ELR (cell line): ENCODE measurements around the gene FAS.
"Not testable (repeated sequence)": the region's sequence is repeated elsewhere in the genome, so short reads cannot be mapped to it uniquely, and the experiment has no call there.

Experiments
- DNase-seq: peaks from one replicate; pipeline ENCODE4 v3.0.0-alpha.2; 2015; ENCODE audit warnings: low read depth

FAS gene

DNA sequence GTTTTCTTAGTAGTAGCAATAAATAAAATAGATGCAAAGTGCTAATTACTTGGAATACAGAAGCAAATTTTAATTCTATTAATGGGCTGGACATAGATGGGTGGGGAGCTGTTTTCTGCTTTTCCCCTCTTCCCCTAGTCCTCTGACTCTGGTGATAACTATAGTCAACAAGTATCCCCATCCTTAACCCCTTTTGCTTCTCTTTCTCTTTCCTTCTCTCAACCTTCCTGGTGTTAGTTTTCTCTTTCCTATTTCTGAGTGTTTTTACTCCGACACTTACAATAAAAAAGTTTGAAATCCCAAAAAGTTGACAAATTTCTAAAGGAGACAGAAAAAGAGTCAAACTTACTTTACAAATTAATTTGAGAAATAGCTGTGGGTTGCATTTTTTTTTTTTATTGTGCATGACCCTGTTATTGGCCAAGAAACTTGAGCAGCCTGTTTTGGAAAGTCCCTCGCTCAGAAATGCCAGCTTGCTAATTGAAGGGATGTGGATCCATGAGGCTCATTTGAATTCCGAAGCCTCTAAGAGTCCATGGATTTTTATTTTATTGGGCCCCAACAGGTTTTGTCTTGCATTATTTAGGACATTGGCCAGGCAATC, 2.4 kb downstream of the FAS start:
- no peak for DNase-seq

DNA sequence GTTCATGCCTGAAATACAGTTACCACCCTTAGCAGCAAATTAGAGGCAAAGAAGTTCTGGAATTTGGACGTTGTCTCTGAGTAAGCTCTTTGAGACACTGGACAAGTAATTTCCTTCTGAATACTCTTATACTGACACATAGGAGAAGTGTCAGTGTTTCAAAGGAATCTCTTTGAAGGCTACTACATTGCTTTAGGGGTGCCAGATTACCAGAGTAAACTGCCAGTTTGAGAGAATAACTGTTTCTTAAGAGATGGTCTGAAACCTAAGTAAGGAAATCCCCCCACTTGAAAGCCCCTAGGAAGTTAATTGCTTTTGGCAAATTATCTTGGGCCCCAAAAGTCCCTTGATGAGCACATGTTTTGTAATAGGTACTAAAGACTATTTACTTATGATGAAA, 3.4 kb downstream of the FAS start:
- DNase-seq, result peak; percentile 35

DNA sequence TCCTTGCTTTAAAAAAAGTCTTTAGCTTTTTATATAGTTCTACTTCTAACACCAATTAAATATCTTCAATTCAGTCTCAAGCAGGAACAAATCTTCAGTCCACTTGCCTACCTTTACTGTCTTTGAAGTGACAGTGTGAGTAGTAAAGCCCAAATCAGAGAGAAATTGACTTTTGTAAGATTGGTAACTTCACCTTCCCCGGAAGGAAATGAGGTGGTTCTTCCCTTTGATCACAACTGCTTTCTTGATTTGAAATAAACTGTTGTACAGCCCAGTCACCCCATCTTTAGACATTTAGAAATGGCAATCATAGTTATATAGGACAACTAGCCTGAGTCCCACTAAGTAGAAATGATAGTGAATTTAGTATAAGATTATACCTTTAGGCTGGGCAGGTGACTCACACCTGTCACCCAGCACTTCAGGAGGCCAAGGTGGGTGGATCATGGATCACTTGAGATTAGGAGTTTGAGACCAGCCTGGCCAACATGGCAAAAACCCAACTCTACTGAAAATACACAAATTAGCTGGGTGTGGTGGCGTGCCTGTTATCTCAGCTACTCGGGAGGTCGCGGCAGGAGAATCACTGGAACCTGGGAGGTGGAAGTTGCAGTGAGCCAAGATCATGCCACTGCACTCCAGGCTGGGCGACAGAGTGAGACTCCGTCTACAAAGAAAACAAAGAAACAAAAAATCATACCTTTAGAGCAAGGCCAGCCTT, 4.7 kb downstream of the FAS start:
- DNase-seq, result no peak

DNA sequence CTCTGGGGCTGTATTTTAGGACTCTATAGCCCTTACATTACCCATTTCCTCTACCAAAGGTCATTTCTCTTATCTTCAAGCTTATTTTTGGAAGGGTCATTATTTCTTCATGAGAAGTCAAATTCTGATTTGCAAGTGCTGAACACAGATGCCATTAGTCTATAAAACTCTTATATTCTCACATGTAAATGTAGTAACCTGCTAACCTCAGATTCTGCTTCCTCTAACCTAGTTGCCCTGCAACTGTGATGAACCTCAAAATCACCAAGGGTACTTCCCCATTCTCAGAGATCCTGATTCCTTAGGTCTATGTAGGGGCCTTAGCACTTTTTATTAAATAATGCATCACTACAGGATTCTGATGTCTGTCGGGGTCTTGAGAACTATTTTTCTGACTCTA, 6.3 kb downstream of the FAS start:
- DNase-seq, result no peak

DNA sequence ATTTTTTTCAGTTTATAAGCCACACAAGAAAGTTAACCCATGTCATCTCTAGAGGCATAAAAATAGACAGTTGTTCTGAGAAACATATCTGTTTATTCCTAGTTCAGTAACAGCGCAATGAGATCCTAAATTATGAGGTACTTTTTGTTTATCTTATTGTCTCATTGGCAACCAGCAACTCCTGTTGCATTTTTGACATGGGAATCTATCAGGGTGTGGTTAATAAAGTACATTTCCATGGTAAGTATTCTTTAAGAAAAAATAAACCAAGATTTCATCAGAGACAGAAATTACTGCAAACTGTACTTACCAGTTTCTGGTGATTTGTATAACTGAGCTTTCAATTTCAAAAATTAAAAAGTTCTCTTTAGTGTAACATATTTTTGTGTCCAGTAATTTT, 9.0 kb downstream of the FAS start:
- DNase-seq, result no peak

DNA sequence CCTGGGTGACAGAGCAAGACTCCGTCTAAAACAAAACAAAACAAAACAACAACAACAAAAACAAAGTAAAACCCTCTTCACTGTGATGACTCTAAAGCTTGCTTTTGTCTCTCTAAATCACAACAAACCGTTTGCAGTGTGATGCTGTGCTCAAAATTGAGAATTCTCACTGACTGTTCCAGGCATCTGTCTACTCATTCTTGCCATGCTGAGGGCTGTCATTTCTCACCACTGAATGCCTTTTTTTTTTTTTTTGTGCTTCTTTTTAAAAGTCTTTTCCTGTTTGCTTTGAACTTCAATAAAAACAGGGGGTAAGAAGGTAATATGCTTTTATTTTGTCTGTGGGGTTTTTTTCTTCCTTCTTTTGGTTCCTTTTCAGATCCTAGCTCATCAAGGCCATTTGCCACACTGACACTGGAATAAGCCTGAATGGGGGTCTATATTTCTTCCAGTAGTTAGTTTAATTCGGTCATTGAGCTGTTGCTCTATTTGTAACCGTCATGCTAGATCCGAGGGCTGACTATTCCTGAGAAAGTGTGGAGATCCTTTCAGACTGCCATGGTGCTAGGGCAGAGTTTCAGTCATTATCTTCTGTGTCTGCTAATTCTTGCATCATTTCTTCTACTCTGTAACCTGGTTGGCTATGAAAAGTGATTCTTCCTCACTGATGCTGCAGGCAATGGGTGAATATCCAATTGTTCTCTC, 10.6 kb downstream of the FAS start:
- DNase-seq, result no peak

DNA sequence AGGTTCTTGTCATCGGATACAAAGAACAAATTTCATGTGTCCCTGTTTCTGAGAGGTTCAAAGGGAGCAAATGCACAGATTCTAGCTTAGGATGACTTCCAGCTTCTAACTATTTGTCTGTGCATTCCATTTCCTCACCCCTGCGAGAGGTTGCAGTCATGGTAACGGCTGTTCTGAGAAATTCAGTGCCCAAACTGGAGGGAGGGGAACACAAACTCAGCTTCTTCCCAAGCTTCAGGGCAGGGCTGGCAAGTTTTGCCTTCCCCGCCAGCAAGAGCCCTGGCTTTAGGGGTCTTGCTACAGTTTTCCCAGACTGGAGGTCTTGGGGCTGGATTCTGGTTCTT, 11.1 kb downstream of the FAS start:
- DNase-seq, result no peak

DNA sequence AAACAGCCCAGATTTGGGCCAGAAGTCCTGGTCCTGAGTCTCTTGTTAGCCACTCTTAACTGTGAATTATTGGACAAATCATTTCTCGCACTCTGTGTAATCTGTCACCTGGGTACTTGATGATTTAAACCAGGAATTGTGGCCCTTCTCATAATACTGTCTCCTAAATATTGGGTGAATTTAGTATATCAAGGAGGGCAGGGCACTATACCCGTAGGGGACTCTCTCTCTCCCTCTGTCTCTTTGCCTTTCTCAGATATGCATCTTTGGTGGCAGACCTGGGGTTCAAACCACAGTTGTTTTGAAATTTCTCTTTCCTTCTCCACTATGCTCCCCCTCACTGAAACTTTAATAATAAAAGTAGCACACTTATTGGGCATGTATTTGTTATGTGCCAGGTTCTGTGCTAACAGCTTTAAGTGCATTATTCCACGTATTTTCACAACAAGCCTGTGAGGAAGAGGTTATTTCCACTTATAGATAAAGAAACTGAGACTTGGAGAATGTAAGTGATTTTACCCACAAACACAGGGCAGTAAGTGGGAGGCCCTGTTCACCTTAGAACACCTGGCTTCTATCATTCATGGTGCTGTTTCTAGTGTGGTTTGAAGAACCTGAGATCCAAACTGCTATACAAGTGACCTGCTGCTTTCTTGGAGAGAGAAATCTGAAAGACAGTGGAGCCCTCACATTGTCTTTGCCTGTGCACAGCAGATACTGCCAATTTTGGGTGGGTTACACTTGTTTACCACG, 11.8 kb downstream of the FAS start:
- DNase-seq, result no peak

DNA sequence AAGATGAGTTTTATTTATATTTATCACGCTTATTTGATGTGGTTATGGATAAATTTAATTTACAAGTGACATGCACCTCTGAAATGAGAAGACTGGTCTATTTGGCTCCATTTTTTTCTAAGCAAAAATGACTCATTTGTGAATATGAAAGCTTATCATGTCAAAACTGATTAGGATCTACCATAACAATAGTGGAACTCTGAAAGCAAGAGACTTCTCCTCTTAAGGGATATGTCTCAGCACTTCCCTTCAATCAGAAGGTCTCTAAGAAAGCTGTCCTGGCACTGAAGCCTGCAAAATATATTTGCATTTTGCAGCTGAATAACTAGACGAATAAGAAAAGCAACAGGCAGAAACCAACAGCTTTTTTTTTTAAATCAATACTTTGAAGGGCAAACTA, 12.7 kb downstream of the FAS start:
- DNase-seq, result peak; percentile 14

DNA sequence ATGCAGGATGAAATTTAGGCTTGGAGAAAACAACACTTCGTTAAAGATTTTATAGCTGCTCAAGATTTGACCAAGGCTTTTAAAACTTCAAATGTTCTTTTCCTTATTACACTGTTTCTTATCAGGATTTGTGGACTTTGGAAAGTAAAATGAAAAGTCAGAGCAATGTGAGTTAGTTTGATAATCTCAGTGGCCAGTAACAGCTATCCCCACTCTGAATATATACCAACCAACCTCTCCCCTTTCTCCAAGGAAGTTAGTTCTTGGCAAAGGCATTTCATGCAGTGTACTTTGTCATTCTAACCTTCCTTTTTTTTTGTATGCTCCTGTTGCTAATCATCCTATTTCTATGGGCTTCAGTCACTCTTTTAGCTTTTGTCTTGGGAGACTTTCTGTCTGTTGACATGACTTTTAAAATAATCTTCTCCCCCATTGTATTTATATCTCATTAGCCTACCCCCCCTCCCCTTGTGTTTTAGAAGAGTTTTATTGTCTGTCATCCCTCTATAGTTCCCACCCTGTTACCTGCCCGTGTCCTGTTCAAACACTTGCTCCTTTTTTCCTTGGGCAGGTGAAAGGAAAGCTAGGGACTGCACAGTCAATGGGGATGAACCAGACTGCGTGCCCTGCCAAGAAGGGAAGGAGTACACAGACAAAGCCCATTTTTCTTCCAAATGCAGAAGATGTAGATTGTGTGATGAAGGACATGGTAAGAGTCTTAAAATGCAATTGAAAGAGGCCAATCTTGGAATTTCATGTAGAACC, 16.7 kb downstream of the FAS start:
- DNase-seq, result no peak

DNA sequence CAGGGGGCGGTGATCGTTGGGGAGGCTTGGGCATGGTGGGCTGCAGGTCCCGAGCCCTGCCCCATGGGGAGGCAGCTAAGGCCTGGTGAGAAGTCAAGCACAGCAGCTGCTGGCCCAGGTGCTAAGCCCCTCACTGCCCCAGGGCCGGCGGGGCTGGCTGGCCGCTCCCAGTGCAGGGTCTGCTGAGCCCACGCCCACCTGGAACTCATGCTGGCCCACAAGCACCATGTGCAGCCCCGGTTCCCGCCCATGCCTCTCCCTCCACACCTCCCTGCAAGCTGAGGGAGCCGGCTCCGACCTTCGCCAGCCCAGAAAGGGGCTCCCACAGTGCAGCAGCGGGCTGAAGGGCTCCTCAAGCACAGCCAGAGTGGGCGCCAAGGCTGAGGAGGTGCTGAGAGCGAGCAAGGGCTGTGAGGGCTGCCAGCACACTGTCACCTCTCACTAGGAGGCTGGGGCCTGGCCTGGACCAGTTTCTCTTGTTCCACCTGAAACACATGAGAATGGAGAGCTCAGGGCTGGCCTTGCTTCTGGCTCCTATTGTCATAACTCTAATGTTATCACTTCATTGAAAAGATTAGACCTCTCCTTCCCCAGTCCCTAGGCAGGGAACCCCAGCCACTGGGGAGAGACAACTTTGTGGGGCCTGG, 28.2 kb downstream of the FAS start:
- not testable (repeated sequence) for DNase-seq

DNA sequence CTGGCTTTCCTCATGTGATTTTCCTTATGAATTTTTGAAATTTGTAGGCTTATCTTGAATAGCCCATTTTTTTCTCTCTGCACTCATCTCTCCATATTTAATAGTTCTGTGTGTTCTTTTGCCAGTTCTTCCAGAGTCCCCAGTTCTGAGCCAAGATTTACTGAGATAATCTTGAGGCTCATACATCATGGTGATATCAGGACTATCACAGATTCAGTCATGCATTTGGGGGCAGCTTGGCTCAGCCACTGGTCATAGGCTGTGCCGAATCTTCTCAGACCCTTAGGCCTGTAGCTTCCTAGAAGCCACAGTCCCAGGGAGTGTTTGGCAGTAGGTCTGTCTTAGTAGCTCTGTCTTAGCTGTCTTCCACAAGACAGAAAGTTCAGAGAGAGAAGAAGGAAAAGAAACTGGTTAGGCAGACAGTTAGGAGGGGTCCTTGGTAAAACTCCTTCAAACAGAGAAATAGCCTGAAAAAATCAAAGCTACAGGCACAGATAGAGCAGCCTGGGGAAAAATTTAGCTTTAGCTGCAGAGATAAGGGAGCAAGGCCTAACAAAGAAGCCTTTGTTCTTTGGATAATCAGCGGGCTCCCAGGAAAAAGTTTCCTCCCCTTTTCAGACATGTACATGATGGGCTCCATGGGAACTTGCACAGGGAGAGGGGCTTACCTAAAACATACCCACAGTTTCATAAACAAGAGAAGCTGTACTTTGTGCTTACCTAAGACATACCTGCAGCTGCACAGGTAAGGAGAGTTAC, 29.1 kb downstream of the FAS start:
- DNase-seq, result no peak

DNA sequence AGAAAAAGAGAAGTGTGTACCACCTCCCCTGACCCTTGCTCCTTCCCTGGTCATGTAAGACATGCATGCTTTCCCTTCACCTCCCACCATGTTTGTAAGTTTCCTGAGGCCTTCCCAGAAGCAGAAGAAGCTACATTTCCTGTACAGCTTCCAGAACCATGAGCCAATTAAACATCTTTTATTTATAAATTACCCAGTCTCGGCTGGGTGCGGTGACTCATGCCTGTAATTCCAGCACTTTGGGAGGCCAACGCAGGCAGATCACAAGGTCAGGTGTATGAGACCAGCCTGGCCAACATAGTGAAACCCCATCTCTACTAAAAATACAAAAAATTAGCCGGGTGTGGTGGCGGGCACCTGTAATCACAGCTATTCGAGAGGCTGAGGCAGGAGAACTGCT, 30.9 kb downstream of the FAS start:
- not testable (repeated sequence) for DNase-seq

DNA sequence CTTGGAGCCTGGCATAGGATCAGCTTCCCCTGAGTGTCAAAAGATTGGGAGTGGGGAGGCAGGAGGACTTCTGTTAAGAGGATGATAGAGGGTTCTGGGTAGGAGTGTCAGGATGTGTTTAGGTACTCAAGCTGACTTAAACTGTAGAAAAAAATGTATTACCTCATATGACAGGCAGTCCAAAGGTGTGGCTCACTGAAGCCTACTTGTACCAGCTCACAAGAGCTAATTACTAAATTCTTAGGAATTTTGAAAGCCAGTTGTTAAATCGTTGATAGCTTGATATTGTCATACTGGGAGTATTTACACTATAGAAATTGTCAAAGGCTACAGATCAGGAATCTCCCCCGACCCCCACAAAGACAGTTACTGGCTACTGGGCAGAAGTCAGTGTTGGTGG, 32.1 kb downstream of the FAS start:
- no peak for DNase-seq

DNA sequence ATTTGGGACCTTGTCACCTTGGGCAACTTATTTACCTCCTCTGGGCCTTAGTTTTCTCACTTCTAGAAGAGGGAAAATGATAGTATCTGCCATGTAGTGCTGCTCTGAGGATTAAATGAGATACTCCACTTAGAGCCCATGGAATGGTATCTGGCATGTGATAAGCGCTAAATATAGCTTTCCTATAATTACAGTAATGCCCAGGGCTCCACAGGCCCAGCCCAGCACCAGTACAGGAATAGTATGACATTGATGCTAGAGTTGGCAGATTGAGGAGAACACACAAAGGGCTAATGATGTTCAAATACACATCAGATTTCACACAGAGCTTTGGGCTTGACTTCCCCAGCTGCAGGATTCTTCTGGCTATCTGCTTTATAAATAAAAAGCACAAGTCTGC, 34.9 kb downstream of the FAS start:
- DNase-seq, result no peak

DNA sequence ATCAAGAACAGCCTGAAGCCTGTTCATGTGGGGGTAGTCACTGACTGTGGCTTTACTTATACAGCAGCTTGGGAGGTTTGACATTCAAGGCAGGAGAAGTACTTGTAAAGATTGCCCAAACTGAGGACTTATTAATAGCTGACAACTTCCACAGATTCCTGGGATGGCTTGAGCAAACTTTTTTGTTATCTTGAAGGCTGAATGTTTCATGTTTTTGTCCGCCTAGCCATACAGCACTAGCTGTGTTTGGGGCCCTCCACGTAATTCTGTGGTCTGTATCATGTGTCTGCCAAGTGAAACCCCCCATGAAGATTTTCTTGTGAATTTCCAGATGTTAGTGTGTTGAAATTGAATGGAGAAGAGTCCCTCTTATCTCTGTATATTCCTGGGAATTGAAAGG, 38.6 kb downstream of the FAS start:
- no peak for DNase-seq

DNA sequence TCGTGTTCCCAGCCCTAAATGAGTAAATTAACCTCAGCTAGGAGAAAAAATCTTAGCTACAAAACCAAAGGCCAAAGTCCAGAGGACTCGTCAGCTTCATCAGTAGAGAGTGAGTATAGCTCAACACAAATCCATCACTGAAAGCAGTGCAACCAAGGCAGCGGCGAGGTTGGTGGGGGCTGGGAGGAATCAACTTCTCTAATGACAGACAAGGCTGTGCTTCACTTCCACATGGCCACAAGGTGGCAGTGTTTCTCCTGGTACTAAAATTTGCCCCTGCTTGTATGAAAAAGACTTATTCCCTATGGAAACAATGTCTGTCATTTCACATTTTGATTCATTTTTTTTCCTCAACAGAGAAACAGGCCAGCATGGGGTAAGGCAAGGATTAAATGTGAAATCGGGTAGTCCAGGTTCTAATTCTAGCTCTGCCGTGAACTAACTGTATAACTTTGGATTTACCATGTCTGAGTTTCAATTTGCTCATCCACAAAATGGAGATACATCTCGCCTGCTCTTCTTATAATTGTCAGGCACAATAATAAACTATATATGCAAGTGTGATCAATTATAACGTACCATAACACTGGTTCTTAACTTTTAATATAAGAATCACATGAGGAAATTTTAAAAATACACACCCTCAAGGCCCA, 39.3 kb downstream of the FAS start:
- peak; percentile 77 for DNase-seq

DNA sequence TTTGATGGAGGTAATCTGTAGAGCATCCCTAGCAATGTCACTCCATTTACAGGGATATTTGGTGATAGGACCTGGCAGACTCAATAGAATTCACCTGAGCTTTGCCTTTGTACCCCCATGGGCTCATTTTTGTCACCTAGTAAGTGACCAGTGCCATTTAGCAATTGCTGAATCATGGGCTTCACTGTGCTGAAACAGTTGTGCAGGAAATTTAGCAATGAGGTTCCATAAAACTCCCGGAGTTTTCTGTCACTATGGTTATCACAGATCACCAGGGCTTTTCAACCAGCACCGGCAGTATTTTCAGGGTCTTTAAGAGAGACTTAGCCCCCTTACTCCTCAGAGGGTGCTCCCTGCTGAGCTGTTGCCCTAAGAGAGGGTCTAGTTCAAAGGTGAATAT, 40.2 kb downstream of the FAS start:
- DNase-seq, result no peak

DNA sequence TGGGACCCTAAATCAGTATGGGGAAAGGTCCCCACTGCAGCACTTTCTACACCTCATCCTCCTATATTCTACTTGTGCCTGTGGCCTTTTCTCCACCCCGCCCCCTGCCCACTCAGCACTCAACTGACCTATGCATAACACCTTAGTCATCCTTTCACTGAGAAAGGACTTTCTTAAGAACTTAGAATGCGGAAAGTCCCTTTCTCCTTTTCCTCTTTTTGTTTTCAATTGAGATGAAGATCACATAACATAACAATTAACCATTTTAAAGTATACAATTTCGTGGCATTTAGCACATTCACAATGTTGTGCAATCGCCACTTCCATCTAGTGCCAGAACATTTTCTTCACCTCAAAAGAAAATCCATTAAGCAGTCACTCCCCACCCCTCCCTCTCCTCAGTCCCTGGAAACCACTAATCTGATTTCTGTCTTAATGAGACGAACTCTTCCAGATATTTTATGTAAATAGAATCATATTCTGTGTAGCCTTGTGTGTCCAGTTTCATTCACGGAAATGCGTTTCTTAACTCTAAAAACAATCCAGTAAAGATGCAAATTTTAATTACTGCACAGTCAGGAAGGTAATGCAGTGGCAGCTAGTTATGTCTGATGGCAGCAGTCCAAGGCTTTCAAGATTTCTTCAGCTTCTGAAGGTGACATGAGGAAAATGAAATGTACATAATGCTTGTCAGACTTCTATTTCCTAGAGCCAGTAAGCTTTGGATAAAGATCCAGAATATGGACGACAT, 41.7 kb downstream of the FAS start:
- DNase-seq, result peak; percentile 89

DNA sequence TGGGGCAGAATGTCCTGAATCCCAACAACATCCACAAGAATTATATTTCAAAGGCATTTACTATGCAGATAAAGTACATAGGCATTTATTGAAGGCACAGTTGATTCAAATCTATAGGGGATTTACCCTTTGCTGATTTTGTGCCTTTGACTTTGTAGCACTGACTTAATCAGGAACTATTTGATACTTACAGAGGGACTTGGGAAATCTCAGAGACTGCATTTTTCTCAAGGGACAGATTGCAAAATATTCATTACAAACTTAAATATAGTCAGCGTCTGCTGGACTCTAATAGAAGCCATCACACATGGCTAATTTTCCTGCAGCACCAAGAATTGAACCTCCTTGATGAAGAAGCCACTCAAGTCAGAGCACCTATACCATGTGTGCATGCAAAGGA, 44.9 kb downstream of the FAS start:
- no peak for DNase-seq
